Measurements from ENCODE around the gene ANXA6. TPM values are rescaled to one million over a fixed set of nuclear protein-coding genes. Genes with fewer than 3 reads are reported as not detected.

Gene ANXA6
- total and polyA plus RNA-seq, 10 of the 15 experiments (the other 5 are each of a cell fraction or from before 2014, with no cell fraction given) = 44.0 to 571 (median 465) TPM

- TF ChIP-seq ZBTB40 (IDR thresholded peaks at IDR 0.05; ENCODE audit: borderline replicate concordance) (no peak), ASH2L (IDR thresholded peaks at IDR 0.05; ENCODE audit: borderline replicate concordance, low read depth) (no peak), CEBPB (IDR thresholded peaks at IDR 0.05; ENCODE audit: borderline replicate concordance in 1 of 2, low read depth in 2 of 2, low read length in 2 of 2) (no peak), IRF3 (IDR thresholded peaks at IDR 0.05) (no peak)
These were observed 17.1 kb upstream of the ANXA6 start (continued) for GRCh38 chr5:151174612-151175101.
